T1000 (cell line): ENCODE measurements around the gene LYST.
"Not testable (repeated sequence)": the region's sequence is repeated elsewhere in the genome, so short reads cannot be mapped to it uniquely, and the experiment has no call there.

ENCODE experiments used
- DNase-seq: peaks from one replicate; lab custom pipeline; 2025; ENCODE audit warnings: mixed read lengths; lab: John Stamatoyannopoulos, UW

LYST gene

DNA sequence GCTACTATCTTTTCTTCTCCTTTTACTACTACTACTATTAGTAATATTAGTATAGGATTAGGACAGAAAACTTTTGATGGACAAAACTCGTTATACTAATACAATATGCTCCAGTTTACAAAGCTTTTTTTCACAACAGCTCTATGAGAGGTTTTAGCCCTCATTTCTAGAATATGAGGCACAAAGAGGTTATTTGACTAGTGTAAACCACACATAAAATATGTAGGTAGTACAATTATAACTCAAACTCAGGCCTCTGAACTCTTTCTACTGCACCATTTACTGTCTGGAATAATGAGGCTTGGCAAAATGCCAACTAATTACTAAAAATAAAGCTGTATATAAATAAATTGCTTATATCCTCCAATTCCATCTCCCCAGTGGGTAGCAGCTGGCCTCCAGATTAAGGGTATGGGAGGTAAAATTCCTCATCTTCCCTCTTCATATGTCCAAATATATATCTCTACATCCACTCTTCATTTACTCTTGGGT, 99.9 kb downstream of the LYST start:
- DNase-seq: no peak

DNA sequence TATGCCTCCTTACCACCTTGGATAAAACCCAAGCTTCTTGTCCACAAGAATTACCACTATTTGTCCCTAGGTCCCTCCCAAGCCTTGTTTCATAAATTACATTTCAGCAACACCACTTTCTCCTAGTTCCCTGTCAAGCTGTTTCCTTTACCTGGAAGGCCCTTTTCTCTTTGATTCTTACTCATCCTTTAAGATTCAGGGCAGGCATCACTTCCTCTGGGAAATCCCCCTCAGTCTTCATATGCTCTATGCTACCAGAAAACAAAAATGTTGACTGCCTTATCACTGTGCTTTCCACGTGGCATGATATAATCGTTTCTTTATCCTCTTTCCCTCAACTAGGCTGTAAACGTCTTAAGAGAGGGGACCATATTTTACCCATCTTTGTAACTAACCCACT, 102.7 kb downstream of the LYST start:
- DNase-seq: no peak

DNA sequence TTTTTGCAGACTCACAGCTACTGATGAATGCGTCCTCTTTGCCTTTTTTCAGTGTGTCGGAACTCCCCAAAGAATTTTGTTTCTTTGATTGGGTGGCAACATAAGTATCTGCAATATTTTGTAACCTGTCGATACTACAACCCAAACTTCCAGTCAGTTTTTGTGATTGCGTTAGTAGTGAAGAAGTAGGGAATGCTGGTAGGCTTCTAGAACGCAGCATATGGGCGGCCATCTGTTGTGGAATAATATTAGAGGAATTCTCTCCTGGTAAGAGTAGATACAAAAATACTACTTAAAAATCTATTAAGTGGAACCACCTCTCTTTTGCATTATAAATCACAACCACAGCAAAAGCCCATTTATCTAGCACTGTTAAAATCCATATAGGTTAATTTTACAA, 107.4 kb downstream of the LYST start:
- no peak for DNase-seq

DNA sequence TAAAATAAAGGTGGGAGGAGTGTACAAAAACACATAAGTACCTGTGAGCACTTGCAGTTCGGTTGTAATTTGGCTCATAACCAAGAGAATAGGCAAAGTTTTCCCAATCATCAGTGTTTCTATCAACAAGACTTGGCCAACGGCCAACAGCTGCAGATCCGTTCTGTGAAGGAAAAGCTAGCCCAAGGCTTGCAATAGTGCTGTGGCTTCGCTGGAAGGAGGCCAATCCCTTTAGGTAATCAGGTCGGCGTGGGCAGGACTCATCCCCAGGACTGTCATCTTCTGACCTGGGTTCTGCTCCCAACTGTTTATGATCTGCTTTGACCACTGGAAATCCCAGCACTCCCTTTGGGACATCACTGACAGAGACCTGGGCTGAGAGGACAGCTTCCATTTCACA, 107.8 kb downstream of the LYST start:
- DNase-seq: no peak

DNA sequence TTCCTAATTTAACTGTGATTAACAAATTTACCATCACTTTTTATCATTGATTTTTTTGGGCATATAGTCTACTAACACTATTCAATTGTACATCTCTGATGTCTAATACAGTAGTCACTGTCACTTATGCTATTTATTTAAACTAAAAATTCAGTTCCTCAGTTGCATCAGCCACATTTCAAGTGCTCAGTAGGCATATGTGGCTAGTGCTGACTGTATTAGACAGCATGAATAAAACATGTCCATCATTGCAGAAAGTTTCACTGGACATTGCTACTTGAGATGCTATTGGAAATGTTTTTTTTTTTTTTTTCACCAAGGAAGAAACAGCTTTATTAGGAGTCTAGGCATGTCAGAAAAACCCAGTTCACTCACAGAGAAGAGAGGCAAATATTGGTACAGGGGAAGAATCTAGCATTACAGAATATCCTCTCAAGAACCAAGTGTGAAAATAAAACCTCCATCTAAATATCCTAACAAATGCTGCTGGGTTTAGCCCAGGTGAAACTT, 109.1 kb downstream of the LYST start:
- DNase-seq: no peak

DNA sequence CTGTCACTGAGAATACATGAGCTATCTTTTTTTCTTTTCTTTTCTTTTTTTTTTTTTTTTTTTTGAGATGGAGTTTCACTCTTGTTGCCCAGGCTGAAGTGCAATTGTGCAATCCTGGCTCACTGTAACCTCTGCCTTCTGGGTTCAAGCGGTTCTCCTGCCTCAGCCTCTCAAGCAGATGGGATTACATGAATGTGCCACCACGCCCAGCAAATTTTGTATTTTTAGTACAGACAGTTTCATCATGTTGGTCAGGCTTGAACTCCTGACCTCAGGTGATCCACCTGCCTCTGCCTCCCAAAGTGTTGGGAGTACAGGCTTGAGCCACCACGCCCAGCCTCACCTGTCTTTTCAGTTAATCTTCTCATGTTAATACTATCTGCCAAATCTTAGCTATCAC, 112.5 kb downstream of the LYST start:
- not testable (repeated sequence) for DNase-seq

GRCh38 chr1:235749755-235750300, 116.9 kb downstream of the LYST start:
- no peak for DNase-seq

- DNase-seq: no peak
Measured at GRCh38 chr1:235748747-235749146, 118.0 kb downstream of the LYST start.

- no peak for DNase-seq
Measured at GRCh38 chr1:235746245-235746644, 120.5 kb downstream of the LYST start.

GRCh38 chr1:235745503-235746136, 121.1 kb downstream of the LYST start:
- no peak for DNase-seq

- DNase-seq: no peak
Measured at GRCh38 chr1:235742914-235743599, 123.6 kb downstream of the LYST start.

DNA sequence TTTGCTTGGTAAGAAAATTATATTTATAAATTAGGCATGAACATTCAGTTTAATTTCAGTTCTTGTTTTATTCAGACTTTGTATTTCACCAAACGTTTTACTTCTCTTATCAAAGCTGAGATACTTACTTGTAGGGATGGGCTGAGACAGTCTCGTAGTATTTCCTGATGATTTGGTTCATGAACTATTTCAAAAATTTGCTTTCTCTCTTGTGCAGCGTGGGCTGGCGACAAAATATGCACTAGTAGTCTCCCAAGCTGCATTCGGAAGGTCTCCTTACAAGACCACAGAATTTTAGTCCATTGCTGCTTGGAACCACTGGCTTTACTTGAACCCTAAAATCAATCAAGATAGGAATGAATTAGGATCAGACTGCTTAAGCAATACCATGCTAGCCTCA, 125.4 kb downstream of the LYST start:
- no peak for DNase-seq

GRCh38 chr1:235739631-235740030, 127.1 kb downstream of the LYST start:
- DNase-seq: no peak

DNA sequence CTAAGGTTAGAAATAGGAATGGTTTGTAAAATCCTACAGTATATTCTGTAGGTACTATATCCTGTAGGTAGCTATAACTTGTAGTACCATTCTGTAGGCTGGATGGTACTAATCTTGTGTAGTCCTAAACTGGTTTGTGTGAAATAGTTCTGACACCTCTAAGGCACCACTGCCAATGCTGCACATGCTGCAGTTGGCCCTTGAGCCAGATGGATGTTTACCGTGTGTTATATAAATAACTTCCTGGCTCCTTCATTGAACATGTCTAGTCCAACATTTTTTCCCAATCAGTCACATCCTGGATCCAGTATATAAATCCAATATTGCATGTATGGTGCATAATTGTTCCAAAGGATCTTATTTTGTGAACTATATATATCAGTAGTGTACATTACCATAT, 127.6 kb downstream of the LYST start:
- DNase-seq: no peak

DNA sequence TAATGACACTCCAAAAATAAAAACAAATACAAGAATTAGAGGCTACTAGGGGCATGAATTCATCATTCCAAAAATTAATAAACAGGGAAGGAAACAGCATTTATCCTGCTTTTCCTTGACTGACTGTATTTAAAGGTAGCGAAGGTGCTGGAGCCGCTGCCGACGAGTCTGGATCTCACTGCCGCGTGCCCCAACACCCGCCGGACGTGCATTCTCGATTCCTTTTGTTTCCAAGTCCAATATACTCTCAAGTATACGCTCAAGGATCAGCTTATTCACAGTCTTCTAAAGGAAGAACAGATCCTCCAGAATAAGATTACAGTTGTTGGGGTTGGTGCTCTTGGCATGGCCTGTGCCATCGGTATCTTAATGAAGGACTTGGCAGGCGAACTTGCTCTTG, 129.0 kb downstream of the LYST start:
- no peak for DNase-seq

GRCh38 chr1:235736263-235736662, 130.4 kb downstream of the LYST start:
- no peak for DNase-seq

DNA sequence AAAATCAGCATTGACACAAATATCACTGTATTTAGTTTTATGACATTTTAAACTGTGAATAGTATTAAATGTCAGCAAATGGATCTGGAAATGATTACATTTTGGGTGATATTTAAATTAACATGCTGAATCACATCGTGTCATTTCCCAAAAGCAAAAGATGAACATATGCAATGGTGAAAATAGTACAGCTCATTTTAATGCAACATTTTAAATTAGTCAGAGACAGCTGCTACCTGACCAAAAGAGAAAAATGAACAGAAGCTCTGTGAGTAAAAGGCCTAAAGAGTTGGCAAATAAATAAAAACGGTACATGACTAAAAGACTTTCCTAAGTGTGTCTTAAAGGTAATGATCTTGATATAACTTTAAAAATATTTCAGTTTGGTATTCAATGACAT, 131.1 kb downstream of the LYST start:
- DNase-seq: no peak

GRCh38 chr1:235734335-235734734, 132.4 kb downstream of the LYST start:
- no peak for DNase-seq

GRCh38 chr1:235730007-235730406, 136.7 kb downstream of the LYST start:
- no peak for DNase-seq

DNA sequence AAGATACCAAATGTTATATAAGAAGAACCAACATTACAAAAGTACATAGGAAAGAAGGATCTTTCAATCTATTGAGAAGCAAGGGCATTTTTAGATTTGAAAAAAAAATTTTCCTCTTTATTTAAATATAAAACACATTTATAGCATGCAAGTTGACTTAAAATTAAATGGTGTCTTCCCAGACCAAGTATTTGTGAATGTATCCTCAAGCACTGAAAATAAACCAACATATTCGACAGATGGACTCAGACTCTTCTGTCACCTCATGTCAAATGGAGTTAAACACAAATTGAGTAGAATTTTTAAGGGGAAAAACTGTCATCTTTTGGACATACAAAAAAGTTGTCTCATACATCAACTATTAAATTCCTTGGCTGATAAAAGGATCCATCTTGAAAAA, 140.1 kb downstream of the LYST start:
- DNase-seq: no peak

GRCh38 chr1:235725434-235725833, 141.3 kb downstream of the LYST start:
- DNase-seq: no peak

GRCh38 chr1:235724730-235725129, 142.0 kb downstream of the LYST start:
- DNase-seq: no peak

DNA sequence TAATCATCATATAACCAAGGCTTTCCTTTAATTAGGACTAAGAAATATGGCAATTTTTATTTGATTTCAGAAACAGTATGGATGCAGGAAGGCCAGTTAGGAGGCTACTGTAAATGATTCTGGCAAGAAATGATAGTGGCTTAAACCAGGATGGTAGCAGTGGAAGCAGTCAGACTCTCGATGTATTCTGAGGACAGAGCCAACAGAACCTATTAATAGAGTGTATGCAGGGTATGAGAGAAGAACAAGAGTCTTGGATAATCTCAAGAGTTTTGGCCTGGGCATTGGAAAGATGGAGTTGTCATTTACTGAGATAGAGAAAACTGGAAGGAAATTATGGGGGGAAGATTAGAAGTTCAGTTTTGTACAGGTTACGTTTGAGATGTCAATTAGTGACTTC, 143.8 kb downstream of the LYST start:
- DNase-seq: no peak
